OCI-M2 (cell line): Measurements from ENCODE around the gene ILK.

ENCODE experiments used
- DNase-seq: peaks from one replicate; lab custom pipeline; 2025; ENCODE audit not compliant: unreplicated experiment; lab: John Stamatoyannopoulos, UW

The ILK gene

GRCh38 chr11:6572215-6572614 is 31.4 kb upstream of the ILK start:
- DNase-seq: no peak

- DNase-seq: no peak
These were observed 28.5 kb upstream of the ILK start for GRCh38 chr11:6574816-6575715.

- DNase-seq: no peak
These were observed 26.9 kb upstream of the ILK start for GRCh38 chr11:6576471-6577373.

GRCh38 chr11:6578134-6578533 is 25.4 kb upstream of the ILK start:
- no peak for DNase-seq

GRCh38 chr11:6579681-6580080 is 23.9 kb upstream of the ILK start:
- DNase-seq: no peak

- no peak for DNase-seq
These were observed 20.0 kb upstream of the ILK start for GRCh38 chr11:6583584-6583983.

- DNase-seq: no peak
These were observed 19.0 kb upstream of the ILK start for GRCh38 chr11:6584528-6584927.

- no peak for DNase-seq
These were observed 16.9 kb upstream of the ILK start for GRCh38 chr11:6586434-6587359.

GRCh38 chr11:6587360-6587953 is 16.1 kb upstream of the ILK start:
- DNase-seq: no peak

GRCh38 chr11:6588018-6588417 is 15.6 kb upstream of the ILK start:
- DNase-seq: no peak

GRCh38 chr11:6594142-6594768 is 9.3 kb upstream of the ILK start:
- no peak for DNase-seq

GRCh38 chr11:6596239-6596877 is 7.2 kb upstream of the ILK start:
- DNase-seq: no peak

GRCh38 chr11:6598555-6598954 is 5.0 kb upstream of the ILK start:
- no peak for DNase-seq

- DNase-seq: no peak
These were observed 4.1 kb upstream of the ILK start for GRCh38 chr11:6599449-6599848.

GRCh38 chr11:6599881-6600390 is 3.6 kb upstream of the ILK start:
- DNase-seq: no peak

GRCh38 chr11:6601041-6601461 is 2.5 kb upstream of the ILK start:
- no peak for DNase-seq

GRCh38 chr11:6602096-6602940 is 1.3 kb upstream of the ILK start:
- no peak for DNase-seq

GRCh38 chr11:6604081-6604626 is 580 bp downstream of the ILK start:
- DNase-seq: no peak
